ENCODE measurements around the gene LGR6.
"Not testable (repeated sequence)": the region's sequence is repeated elsewhere in the genome, so short reads cannot be mapped to it uniquely, and the experiment has no call there.

The LGR6 gene, protein sequence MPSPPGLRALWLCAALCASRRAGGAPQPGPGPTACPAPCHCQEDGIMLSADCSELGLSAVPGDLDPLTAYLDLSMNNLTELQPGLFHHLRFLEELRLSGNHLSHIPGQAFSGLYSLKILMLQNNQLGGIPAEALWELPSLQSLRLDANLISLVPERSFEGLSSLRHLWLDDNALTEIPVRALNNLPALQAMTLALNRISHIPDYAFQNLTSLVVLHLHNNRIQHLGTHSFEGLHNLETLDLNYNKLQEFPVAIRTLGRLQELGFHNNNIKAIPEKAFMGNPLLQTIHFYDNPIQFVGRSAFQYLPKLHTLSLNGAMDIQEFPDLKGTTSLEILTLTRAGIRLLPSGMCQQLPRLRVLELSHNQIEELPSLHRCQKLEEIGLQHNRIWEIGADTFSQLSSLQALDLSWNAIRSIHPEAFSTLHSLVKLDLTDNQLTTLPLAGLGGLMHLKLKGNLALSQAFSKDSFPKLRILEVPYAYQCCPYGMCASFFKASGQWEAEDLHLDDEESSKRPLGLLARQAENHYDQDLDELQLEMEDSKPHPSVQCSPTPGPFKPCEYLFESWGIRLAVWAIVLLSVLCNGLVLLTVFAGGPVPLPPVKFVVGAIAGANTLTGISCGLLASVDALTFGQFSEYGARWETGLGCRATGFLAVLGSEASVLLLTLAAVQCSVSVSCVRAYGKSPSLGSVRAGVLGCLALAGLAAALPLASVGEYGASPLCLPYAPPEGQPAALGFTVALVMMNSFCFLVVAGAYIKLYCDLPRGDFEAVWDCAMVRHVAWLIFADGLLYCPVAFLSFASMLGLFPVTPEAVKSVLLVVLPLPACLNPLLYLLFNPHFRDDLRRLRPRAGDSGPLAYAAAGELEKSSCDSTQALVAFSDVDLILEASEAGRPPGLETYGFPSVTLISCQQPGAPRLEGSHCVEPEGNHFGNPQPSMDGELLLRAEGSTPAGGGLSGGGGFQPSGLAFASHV

DNA sequence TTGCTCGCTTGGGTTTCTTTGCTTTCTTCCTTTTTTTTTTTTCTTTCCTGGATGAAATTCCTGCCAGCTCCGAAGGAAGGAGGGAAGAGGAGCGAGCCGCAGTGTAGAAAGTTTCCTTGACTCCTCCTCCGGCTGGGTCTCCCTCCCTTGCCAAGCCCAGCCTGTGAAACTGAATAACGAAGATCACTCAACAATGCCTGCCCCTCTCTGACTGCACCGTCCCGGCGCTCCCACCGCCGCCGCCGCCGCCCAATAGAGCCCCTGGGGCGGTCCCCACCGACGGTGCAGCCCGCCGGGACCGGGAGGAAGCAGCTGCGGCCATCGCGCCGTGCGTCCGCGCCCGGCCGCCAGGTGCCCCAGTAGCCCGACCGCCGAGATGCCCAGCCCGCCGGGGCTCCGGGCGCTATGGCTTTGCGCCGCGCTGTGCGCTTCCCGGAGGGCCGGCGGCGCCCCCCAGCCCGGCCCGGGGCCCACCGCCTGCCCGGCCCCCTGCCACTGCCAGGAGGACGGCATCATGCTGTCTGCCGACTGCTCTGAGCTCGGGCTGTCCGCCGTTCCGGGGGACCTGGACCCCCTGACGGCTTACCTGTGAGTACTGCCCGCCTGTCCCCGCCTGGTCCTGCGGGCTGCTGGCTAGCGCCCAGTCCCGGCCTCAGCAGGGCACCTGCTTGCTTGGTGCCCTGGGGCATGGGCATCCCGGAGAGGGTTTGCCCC is at the start of gene LGR6:
TSS of gene LGR6 (plus strand) at position 186 of the 714 bp plus-strand sequence. CDS start at position 377, 191 bp downstream.
- no peak for DNase-seq (ENCODE audit: low read depth)
- no peak within 1 kb of the TSS for H3K4me3 ChIP-seq (ENCODE audit: low read depth, low read length)
- TF ChIP-seq, protein P1, sequence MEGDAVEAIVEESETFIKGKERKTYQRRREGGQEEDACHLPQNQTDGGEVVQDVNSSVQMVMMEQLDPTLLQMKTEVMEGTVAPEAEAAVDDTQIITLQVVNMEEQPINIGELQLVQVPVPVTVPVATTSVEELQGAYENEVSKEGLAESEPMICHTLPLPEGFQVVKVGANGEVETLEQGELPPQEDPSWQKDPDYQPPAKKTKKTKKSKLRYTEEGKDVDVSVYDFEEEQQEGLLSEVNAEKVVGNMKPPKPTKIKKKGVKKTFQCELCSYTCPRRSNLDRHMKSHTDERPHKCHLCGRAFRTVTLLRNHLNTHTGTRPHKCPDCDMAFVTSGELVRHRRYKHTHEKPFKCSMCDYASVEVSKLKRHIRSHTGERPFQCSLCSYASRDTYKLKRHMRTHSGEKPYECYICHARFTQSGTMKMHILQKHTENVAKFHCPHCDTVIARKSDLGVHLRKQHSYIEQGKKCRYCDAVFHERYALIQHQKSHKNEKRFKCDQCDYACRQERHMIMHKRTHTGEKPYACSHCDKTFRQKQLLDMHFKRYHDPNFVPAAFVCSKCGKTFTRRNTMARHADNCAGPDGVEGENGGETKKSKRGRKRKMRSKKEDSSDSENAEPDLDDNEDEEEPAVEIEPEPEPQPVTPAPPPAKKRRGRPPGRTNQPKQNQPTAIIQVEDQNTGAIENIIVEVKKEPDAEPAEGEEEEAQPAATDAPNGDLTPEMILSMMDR (conservative IDR thresholded peaks at IDR 0.05; ENCODE audit: low read depth, low read length): no peak

DNA sequence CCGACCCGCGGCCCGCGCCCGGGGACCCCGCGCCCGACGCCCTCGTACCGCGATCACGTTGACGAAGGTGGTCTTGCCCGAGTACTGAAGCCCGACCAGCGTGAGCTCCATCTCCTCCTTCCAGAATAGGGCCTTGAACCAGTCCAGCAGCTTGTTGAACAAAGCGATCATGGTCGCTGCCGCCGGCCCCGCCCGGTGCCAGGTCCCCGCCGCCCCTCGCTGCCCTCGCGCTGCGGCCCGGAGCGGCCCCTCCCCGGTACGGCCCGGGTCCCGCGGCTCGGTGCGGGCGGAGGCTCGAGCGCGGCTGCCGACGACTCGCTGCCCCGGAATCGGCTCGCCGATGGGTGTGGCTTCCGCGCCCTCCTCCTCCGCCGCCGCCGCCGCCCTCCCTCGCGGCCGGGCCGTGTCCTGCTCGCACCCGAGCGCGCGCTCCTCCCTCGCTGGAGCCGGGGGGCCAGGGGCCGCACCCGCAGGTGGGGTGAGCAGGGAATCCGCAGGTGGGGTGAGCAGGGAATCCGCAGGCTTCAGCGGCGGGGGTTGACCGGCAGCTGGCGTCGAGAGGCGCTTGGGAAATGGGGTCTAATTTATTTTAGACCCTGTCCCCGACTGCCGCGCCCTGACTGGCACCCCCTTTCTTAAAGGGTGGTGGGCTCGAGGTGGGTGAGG is 49.1 kb upstream of the LGR6 start, which contains the start of gene ARL8A:
TSS of gene ARL8A (minus strand) at position 336 of the 666 bp plus-strand sequence. CDS start at position 171, 165 bp downstream.
- TF ChIP-seq, protein P1 (conservative IDR thresholded peaks at IDR 0.05; ENCODE audit: low read depth, low read length): no peak
- DNase-seq (ENCODE audit: low read depth): no peak
- peak within 1 kb of the TSS; percentile 82 for H3K4me3 ChIP-seq (ENCODE audit: low read depth, low read length)

DNA sequence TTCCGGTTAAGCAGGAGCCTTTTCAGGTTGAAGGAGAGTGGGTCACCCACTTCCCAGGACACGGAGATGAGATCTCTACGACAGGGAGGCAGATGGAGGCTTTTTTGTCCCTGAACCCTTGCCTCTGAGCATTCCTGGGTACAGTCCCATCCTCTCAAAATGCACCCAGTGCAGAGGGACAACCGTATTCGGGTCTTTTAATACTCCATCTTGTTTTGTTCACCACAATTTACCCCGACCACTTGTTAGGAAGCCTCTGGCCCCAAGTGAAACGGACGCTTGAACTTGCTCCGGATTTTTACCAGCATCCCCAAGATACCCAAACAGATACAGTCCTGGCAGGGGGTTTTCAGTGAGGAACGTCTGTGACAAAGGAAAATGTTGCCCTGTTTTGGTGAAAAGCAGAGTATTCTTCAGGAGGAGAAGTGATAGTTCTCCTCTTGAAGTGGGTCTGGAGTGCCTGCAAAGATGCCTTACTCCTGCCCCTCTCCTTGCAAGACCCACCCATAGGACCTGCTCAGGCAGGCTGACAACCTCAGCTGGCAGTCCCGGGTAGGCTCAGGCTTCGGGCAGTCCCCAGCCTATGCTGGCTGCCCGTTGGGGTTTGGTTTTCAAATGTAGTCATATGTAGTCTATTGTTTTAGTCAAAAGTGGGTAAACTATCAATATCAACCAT is 48.4 kb upstream of the LGR6 start:
- DNase-seq (ENCODE audit: low read depth): no peak

DNA sequence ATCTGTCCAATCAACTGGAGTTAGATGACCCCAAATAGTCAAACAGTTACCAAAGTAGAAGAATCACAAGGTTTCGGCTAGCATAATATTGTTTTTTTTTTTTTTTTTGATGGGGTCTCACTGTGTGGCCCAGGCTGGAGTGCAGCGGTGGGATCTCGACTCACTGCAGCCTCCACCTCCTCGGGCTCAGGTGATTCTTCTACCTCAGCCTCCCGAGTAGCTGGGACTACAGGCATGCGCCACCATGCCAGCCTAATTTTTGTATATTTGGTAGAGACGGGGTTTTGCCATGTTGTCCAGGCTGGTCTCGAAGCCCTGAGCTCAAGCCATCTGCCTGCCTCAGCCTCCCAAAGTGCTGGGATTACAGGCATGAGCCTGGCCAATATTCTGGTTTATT is 47.9 kb upstream of the LGR6 start:
- not testable (repeated sequence) for H3K4me3 ChIP-seq (ENCODE audit: low read depth, low read length); DNase-seq (ENCODE audit: low read depth)

More for the DNA sequence above, 48.4 kb upstream of the LGR6 start:
- TF ChIP-seq, protein P1 (conservative IDR thresholded peaks at IDR 0.05; ENCODE audit: low read depth, low read length): no peak
- H3K4me3 ChIP-seq (ENCODE audit: low read depth, low read length): peak overlapping the region; percentile 82

DNA sequence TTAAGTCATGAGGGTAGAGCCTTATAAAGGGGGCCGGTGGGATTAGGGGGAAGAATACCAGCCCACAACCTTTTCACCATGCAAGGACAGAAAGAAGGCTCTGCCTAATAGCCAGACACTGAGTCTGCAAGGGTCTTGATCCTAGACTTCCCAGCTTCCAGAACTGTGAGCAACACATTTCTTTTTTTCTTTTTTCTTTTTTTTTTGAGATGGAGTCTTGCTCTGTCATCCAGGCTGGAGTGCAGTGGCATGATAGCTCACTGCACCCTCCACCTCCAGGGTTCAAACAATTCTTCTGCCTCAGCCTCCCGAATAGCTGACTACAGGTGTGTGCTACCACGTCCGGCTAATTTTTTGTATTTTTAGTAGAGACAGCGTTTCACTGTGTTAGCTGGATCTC is 47.3 kb upstream of the LGR6 start:
- H3K4me3 ChIP-seq (ENCODE audit: low read depth, low read length): no peak overlapping the region
- TF ChIP-seq, protein P1 (conservative IDR thresholded peaks at IDR 0.05; ENCODE audit: low read depth, low read length): no peak
- DNase-seq (ENCODE audit: low read depth): no peak

GRCh38 chr1:202146993-202147392 is 46.6 kb upstream of the LGR6 start:
- no peak overlapping the region for H3K4me3 ChIP-seq (ENCODE audit: low read depth, low read length)
- DNase-seq (ENCODE audit: low read depth): no peak
- TF ChIP-seq, protein P1 (conservative IDR thresholded peaks at IDR 0.05; ENCODE audit: low read depth, low read length): no peak

All from choroid plexus epithelial cell (primary cell).